Measurements from ENCODE around the gene CFL1.

GRCh38 chr11:65817312-65817834 is 40.6 kb downstream of the CFL1 start:
- no peak for TF ChIP-seq EZH2 (IDR thresholded peaks at IDR 0.05; ENCODE audit: borderline replicate concordance, low read length)
- TF ChIP-seq, protein P1, sequence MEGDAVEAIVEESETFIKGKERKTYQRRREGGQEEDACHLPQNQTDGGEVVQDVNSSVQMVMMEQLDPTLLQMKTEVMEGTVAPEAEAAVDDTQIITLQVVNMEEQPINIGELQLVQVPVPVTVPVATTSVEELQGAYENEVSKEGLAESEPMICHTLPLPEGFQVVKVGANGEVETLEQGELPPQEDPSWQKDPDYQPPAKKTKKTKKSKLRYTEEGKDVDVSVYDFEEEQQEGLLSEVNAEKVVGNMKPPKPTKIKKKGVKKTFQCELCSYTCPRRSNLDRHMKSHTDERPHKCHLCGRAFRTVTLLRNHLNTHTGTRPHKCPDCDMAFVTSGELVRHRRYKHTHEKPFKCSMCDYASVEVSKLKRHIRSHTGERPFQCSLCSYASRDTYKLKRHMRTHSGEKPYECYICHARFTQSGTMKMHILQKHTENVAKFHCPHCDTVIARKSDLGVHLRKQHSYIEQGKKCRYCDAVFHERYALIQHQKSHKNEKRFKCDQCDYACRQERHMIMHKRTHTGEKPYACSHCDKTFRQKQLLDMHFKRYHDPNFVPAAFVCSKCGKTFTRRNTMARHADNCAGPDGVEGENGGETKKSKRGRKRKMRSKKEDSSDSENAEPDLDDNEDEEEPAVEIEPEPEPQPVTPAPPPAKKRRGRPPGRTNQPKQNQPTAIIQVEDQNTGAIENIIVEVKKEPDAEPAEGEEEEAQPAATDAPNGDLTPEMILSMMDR (conservative IDR thresholded peaks at IDR 0.05 in 1 of 2, IDR thresholded peaks at IDR 0.05 in 1 of 2; ENCODE audit: extremely low read depth in 1 of 2, insufficient read depth in 1 of 2, low read depth in 1 of 2, low read length in 2 of 2): no peak
